Choroid plexus epithelial cell (primary cell): ENCODE data around the gene AURKB.
A peak's percentile ranks its signal among the peaks of the same experiment; 100 is the strongest.

Source experiments
- DNase-seq: peaks from one replicate; pipeline ENCODE4 v3.0.0-alpha.2; 2010; ENCODE audit warnings: low read depth
- H3K4me3 ChIP-seq: 2 replicates; pipeline ENCODE4 v1.5.1; 2011; ENCODE audit warnings: low read depth, mild to moderate bottlenecking, control low read depth, low read length, moderate library complexity
- CTCF ChIP-seq: conservative IDR thresholded peaks from 2 replicates; pipeline ENCODE4 v1.5.1; 2011; ENCODE audit warnings: low read depth, mild to moderate bottlenecking, control low read depth, inconsistent platforms, low read length, moderate library complexity

The AURKB gene

GRCh38 chr17:8192070-8192815, 18.1 kb downstream of the AURKB start:
- no peak for TF ChIP-seq CTCF
- peak; percentile 97 for DNase-seq
- H3K4me3 ChIP-seq, result peak overlapping the region; percentile 48

- peak overlapping the region; percentile 40 for H3K4me3 ChIP-seq
- no peak for DNase-seq
- TF ChIP-seq CTCF, result no peak
Measured at GRCh38 chr17:8190506-8190905, 19.9 kb downstream of the AURKB start.

GRCh38 chr17:8189711-8190477, 20.5 kb downstream of the AURKB start, which contains the start of gene BORCS6:
Gene BORCS6 (minus strand): TSS chr17:8190180. CDS start chr17:8190140, 40 bp downstream.
- peak; percentile 2 for TF ChIP-seq CTCF
- peak within 1 kb of the TSS; percentile 85 for H3K4me3 ChIP-seq
- DNase-seq, result peak; percentile 99

- H3K4me3 ChIP-seq, result peak overlapping the region; percentile 85
- TF ChIP-seq CTCF, result no peak
- DNase-seq, result peak; percentile 42
Measured at GRCh38 chr17:8189041-8189710, 21.2 kb downstream of the AURKB start.

- no peak for DNase-seq
- TF ChIP-seq CTCF, result no peak
- peak overlapping the region; percentile 85 for H3K4me3 ChIP-seq
Measured at GRCh38 chr17:8188263-8188839, 22.0 kb downstream of the AURKB start.

GRCh38 chr17:8187517-8188262, 22.7 kb downstream of the AURKB start:
- DNase-seq, result peak; percentile 100
- peak overlapping the region; percentile 86 for H3K4me3 ChIP-seq
- TF ChIP-seq CTCF, result no peak
